A673 (cell line): ENCODE data around the gene TCF25. TPM values are rescaled to one million over a fixed set of nuclear protein-coding genes. Genes with fewer than 3 reads are reported as not detected.
A peak's percentile ranks its signal among the peaks of the same experiment; 100 is the strongest.

Experiments used
- BruUV-seq: library from RNA; stranded (reverse); fragments of 400-500 nt; replicated peaks from 2 replicates; lab custom pipeline; 2021; lab: Mats Ljungman, UMichigan
- CTCF ChIA-PET: fragments of 300-600 bp; sonication (Branson Sonifier 250); formaldehyde crosslinking; loops from one replicate; lab custom pipeline; 2022; ENCODE audit warnings: antibody characterized with exemption; lab: Charles Lee
- POLR2A ChIA-PET: fragments of 300-600 bp; sonication (Branson Sonifier 250); formaldehyde crosslinking; loops from one replicate; lab custom pipeline; 2022; ENCODE audit warnings: antibody characterized with exemption; ENCODE audit not compliant: low non-redundant PET; lab: Charles Lee
- DNase-seq: peaks from one replicate; pipeline ENCODE4 v3.0.0-alpha.2; 2015; ENCODE audit warnings: low spot score
- H3K27ac ChIP-seq: fragments of 200-600 bp; sonication (generic); 2 replicates; pipeline ENCODE4 v1.5.1; 2016; ENCODE audit warnings: mixed run types, low read depth, mild to moderate bottlenecking, mixed read lengths, antibody characterized with exemption, low read length; ENCODE audit not compliant: poor library complexity, severe bottlenecking
- H3K27me3 ChIP-seq: fragments of 200-600 bp; sonication (generic); replicated peaks from 2 replicates; pipeline ENCODE4 v1.6.1; 2017; ENCODE audit warnings: mixed run types, low read depth, mild to moderate bottlenecking, mixed read lengths, antibody characterized with exemption, low read length; ENCODE audit not compliant: insufficient read depth, poor library complexity
- H3K36me3 ChIP-seq: fragments of 200-600 bp; sonication (generic); 2 replicates; pipeline ENCODE4 v1.6.1; 2016; ENCODE audit warnings: mixed run types, mild to moderate bottlenecking, mixed read lengths, antibody characterized with exemption, low read length; ENCODE audit not compliant: insufficient read depth, poor library complexity, severe bottlenecking
- H3K4me1 ChIP-seq: fragments of 200-600 bp; sonication (generic); 2 replicates; pipeline ENCODE4 v1.6.1; 2017; ENCODE audit warnings: mixed run types, mild to moderate bottlenecking, mixed read lengths, antibody characterized with exemption, low read length; ENCODE audit not compliant: insufficient read depth, poor library complexity, severe bottlenecking
- H3K4me3 ChIP-seq: fragments of 200-600 bp; sonication (generic); 2 replicates; pipeline ENCODE4 v1.5.1; 2016; ENCODE audit warnings: low read depth, mixed run types, mild to moderate bottlenecking, mixed read lengths, low read length; ENCODE audit not compliant: poor library complexity, severe bottlenecking
- H3K9me3 ChIP-seq: fragments of 200-600 bp; sonication (generic); 2 replicates; pipeline ENCODE4 v1.6.1; 2016; ENCODE audit warnings: mixed run types, low read depth, mild to moderate bottlenecking, mixed read lengths, antibody characterized with exemption, low read length; ENCODE audit not compliant: poor library complexity, severe bottlenecking
- EZH2 ChIP-seq: fragments of 200-600 bp; sonication (generic); IDR thresholded peaks from 2 replicates; pipeline ENCODE4 v1.6.1; 2017; ENCODE audit warnings: borderline replicate concordance, low read depth, mild to moderate bottlenecking, mixed read lengths, antibody characterized with exemption, low read length; ENCODE audit not compliant: poor library complexity, severe bottlenecking
- intact Hi-C: fragments of 100-400 bp; cut with micrococcal nuclease; formaldehyde crosslinking; loops from one replicate; pipeline ENCODE4 v1.10.0; 2022; ENCODE audit not compliant: unreplicated experiment
- total RNA-seq: library from RNA; stranded (reverse); gene quantifications from 2 replicates; pipeline ENCODE4 v1.2.3, GENCODE V29; 2021
- TF ChIP-seq, protein P1 (sequence below): fragments of 300-800, 200-600 bp; sonication (generic); conservative IDR thresholded peaks from 2 replicates; pipeline ENCODE4 v1.5.1; 2017; ENCODE audit warnings: low read depth, mild to moderate bottlenecking, antibody characterized with exemption, low read length, moderate library complexity, mixed read lengths

TCF25 gene
- total RNA-seq, 1 experiment from 2014 or later: 190 TPM

DNA sequence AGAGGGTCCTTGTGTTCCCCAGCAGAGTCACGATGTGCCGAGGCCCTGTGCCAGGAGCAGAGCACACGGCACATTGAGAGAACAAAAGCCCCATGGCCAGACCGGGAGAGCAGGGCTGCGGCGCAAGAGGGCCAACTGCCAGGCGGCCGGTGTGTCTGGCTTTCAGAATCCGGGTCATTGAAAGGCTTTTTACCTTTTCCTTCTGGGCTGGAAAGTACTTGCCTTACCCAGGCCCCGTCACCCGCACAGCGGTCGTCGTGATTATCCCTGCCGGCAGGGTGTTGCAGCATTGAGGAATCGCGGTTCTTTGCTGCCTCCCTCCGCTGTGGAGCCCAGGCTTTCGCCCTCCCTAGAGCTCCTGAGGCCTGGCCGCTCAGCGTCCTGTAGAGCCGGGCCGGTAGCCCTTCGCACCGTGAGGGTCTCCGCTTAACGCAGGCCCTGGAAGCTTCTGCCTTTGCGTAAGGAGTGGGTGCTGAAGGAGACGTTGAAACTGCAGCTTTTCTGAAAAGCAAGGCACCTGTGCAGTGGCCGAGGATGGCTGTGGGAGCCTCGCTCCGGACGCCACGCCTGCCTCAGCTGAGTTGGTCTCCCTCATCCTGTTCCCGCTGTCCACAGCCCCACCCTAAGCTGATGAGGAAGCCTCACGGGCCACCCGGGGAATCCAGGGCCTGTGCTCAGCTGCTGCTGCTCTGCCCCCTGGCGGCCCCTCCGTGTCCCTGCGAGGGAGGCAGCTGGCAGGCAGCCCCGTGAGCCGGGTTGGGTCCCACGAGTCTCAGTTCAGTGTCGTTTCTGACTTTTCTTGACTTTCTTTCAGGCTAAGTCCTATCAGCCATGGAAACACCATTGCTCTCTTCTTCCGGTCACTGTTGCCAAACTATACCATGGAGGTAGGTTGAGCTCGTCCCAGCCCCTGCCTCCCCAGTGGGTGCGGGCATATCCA is 36.7 kb downstream of the TCF25 start:
- TSS peak; percentile 25 for BruUV-seq
- ChIA-PET POLR2A (no interaction called here), CTCF (interaction anchor here (0.6 to 1.0 kb wide), 7 partner anchors 9 to 204 kb away, joined by 3 to 6 read pairs (median 4); partner anchors contain the start of genes MC1R and TUBB3)
- Histone ChIP-seq H3K4me1 (peaks cover 5% of the 10 kb centered on the region), H3K9me3 (peaks cover 7% of the 10 kb centered on the region), H3K27ac (peak overlapping the region; percentile 47), H3K4me3 (no peak overlapping the region), H3K36me3 (peaks cover 52% of the 10 kb centered on the region), H3K27me3 (no peaks in the 10 kb centered on the region)
- TF ChIP-seq, protein P1, sequence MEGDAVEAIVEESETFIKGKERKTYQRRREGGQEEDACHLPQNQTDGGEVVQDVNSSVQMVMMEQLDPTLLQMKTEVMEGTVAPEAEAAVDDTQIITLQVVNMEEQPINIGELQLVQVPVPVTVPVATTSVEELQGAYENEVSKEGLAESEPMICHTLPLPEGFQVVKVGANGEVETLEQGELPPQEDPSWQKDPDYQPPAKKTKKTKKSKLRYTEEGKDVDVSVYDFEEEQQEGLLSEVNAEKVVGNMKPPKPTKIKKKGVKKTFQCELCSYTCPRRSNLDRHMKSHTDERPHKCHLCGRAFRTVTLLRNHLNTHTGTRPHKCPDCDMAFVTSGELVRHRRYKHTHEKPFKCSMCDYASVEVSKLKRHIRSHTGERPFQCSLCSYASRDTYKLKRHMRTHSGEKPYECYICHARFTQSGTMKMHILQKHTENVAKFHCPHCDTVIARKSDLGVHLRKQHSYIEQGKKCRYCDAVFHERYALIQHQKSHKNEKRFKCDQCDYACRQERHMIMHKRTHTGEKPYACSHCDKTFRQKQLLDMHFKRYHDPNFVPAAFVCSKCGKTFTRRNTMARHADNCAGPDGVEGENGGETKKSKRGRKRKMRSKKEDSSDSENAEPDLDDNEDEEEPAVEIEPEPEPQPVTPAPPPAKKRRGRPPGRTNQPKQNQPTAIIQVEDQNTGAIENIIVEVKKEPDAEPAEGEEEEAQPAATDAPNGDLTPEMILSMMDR: peak; percentile 97
- TF ChIP-seq EZH2: no peak
- intact Hi-C loops: loop anchor here (10.0 kb wide), 1 partner anchor 205 kb away; the partner anchor contains the start of gene SPATA2L
- peak; percentile 86 for DNase-seq

DNA sequence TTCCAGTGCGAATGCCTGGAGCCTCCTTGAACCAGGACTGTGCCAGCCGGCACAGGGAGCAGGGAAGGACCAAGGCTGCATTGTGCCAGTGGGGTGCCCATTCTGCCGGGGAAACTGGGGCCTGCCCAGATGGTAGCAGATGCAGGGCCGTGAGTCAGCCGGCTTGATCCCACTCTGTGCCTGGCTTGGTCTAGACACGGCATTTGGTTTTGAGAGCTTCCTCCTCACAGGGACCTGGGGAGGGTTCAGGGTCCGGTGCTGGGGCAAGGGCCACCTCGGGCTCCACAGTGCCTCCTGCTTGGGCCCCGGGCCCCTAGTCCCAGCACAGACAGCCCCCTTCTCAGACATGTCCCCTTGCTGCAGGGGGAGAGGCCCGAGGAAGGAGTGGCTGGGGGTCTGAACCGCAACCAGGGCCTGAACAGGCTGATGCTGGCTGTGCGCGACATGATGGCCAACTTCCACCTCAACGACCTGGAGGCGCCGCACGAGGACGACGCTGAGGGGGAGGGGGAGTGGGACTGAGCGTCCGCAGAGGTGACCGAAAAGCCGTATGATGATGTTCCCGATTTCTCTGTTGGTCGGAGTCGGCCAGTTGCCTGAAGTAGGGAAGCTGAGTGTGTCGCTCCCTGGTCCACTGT is 37.4 kb downstream of the TCF25 start:
- no peaks in the 10 kb centered on the region for H3K27me3 ChIP-seq
- TF ChIP-seq EZH2: no peak
- TF ChIP-seq, protein P1: no peak
- no peak overlapping the region for H3K4me3 ChIP-seq
- BruUV-seq: no TSS peak
- CTCF ChIA-PET: interaction anchor here (0.7 to 1.0 kb wide), 4 partner anchors 8 to 205 kb away, joined by 3 to 6 read pairs (median 4); partner anchors contain the start of genes MC1R and TUBB3
- peaks cover 5% of the 10 kb centered on the region for H3K4me1 ChIP-seq
- peaks cover 7% of the 10 kb centered on the region for H3K9me3 ChIP-seq
- H3K27ac ChIP-seq: no peak overlapping the region
- POLR2A ChIA-PET: no interaction called here
- no peak for DNase-seq
- peaks cover 52% of the 10 kb centered on the region for H3K36me3 ChIP-seq
- intact Hi-C loops: loop anchor here (10.0 kb wide), 1 partner anchor 206 kb away; the partner anchor contains the start of gene SPATA2L

DNA sequence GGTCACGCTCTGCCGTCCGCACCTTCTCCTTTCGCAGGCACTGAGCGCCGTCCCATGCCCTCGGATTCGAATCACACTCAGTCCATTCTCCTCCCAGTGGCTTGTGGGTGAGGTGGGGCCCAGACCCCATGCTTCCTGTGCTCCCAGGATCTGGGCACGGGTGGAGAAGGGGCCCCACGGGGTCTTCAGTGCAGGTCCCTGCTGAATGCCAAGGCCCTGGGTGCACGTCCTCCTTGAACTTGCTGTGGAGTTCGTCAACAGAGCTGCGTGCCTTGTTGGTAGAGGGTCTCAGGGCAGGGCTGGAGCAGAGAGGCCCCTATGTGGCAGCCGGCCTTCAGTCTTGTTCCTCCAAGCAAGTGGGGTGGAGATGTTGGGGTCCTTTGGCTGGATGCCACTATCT is 38.0 kb downstream of the TCF25 start:
- H3K4me3 ChIP-seq: no peak overlapping the region
- no peak for TF ChIP-seq EZH2
- TF ChIP-seq, protein P1: no peak
- ChIA-PET POLR2A (no interaction called here), CTCF (interaction anchor here (0.6 kb wide), 1 partner anchor 122 kb away, joined by 3 read pairs; no protein-coding TSS in a partner anchor)
- no TSS peak for BruUV-seq
- DNase-seq: no peak
- peaks cover 5% of the 10 kb centered on the region for H3K4me1 ChIP-seq
- intact Hi-C loops: loop anchor here (10.0 kb wide), 1 partner anchor 207 kb away; the partner anchor contains the start of gene SPATA2L
- H3K27ac ChIP-seq: no peak overlapping the region
- peaks cover 48% of the 10 kb centered on the region for H3K36me3 ChIP-seq
- no peaks in the 10 kb centered on the region for H3K27me3 ChIP-seq
- H3K9me3 ChIP-seq: peaks cover 7% of the 10 kb centered on the region
